CD14-positive monocyte (primary cell): Measurements from ENCODE around the gene LAMA3. TPM values are rescaled to one million over a fixed set of nuclear protein-coding genes. Genes with fewer than 3 reads are reported as not detected.

ENCODE experiments used
- DNase-seq, 3 donors: peaks; one replicate each; pipeline ENCODE4 v3.0.0-alpha.2; 2011 to 2022
- H2AFZ ChIP-seq: 2 replicates; pipeline ENCODE4 v1.6.0; 2012; ENCODE audit warnings: mild to moderate bottlenecking, low read depth, low read length, inconsistent platforms; ENCODE audit not compliant: insufficient read depth, poor library complexity, severe bottlenecking
- H3K27ac ChIP-seq, 2 donors: 1 replicate in 1 of 2; 2 replicates in 1 of 2; pipeline ENCODE4 v1.5.1; 2012 to 2013; ENCODE audit warnings: low read length in 2 of 2, control low read depth in 1 of 2, inconsistent platforms in 1 of 2, low read depth in 1 of 2, mild to moderate bottlenecking in 1 of 2
- H3K27me3 ChIP-seq, 2 donors: one replicate each; pipeline versions ENCODE4 v1.6.0 to v1.6.1; 2011 to 2013; ENCODE audit warnings: low read length in 2 of 2; ENCODE audit not compliant: control insufficient read depth in 2 of 2, insufficient read depth in 2 of 2
- H3K36me3 ChIP-seq, 2 donors: replicated peaks in 1 of 2; 1 replicate in 1 of 2; 2 replicates in 1 of 2; pipeline versions ENCODE4 v1.5.1 to v1.6.1; 2012 to 2013; ENCODE audit warnings: low read length in 2 of 2, control low read depth in 1 of 2, inconsistent platforms in 1 of 2, mild to moderate bottlenecking in 1 of 2; ENCODE audit not compliant: insufficient read depth in 2 of 2, control insufficient read depth in 1 of 2
- H3K4me1 ChIP-seq, 2 donors: 1 replicate in 1 of 2; 2 replicates in 1 of 2; pipeline versions ENCODE4 v1.5.1 to v1.6.1; 2012 to 2013; ENCODE audit warnings: low read length in 2 of 2, control low read depth in 1 of 2, inconsistent platforms in 1 of 2, mild to moderate bottlenecking in 1 of 2, moderate library complexity in 1 of 2; ENCODE audit not compliant: insufficient read depth in 2 of 2, control insufficient read depth in 1 of 2
- H3K4me2 ChIP-seq: replicated peaks from 2 replicates; pipeline ENCODE3; 2012; ENCODE audit warnings: low read length, moderate library complexity, mild to moderate bottlenecking; ENCODE audit not compliant: poor library complexity, severe bottlenecking; ENCODE audit errors: extremely low read depth
- H3K4me3 ChIP-seq, 3 experiments: fragments of 200-600 bp in 1 of 3; sonication (generic) in 1 of 3; replicated peaks in 1 of 3; 1 replicate in 2 of 3; 2 replicates in 1 of 3; pipeline ENCODE4 v1.5.1; 2011 to 2013; ENCODE audit warnings: low read length in 3 of 3, mild to moderate bottlenecking in 3 of 3, control low read depth in 2 of 3, low read depth in 2 of 3, inconsistent platforms in 1 of 3, moderate library complexity in 1 of 3
- H3K79me2 ChIP-seq: 2 replicates; pipeline ENCODE4 v1.6.0; 2012; ENCODE audit warnings: mild to moderate bottlenecking, control low read depth, inconsistent platforms, low read length, moderate library complexity; ENCODE audit not compliant: insufficient read depth
- H3K9ac ChIP-seq: 2 replicates; pipeline ENCODE4 v1.6.0; 2017; ENCODE audit warnings: low read length, mild to moderate bottlenecking; ENCODE audit not compliant: insufficient read depth, poor library complexity, severe bottlenecking
- H3K9me3 ChIP-seq, 2 donors: replicated peaks in 1 of 2; 1 replicate in 1 of 2; 2 replicates in 1 of 2; pipeline versions ENCODE4 v1.5.1 to v1.6.1; 2012 to 2013; ENCODE audit warnings: low read length in 2 of 2, control low read depth in 1 of 2; ENCODE audit not compliant: control insufficient read depth in 1 of 2, insufficient read depth in 1 of 2
- H4K20me1 ChIP-seq: 2 replicates; pipeline ENCODE4 v1.6.0; 2012; ENCODE audit warnings: mild to moderate bottlenecking, low read length, control low read depth, moderate library complexity; ENCODE audit not compliant: insufficient read depth
- H3K27ac Mint-ChIP-seq, 7 donors: one replicate each; pipeline ENCODE4 v1.8.0; 2020; ENCODE audit warnings: mild to moderate bottlenecking in 7 of 7, mixed read lengths in 7 of 7, moderate library complexity in 6 of 7, inconsistent platforms in 2 of 7
- H3K27me3 Mint-ChIP-seq, 3 donors: one replicate each; pipeline ENCODE4 v1.8.0; 2021 to 2022; ENCODE audit warnings: low read depth in 3 of 3, mild to moderate bottlenecking in 3 of 3, mixed read lengths in 3 of 3, moderate library complexity in 3 of 3, inconsistent platforms in 1 of 3
- H3K36me3 Mint-ChIP-seq, 2 donors: one replicate each; pipeline ENCODE4 v1.8.0; 2020; ENCODE audit warnings: mixed read lengths in 2 of 2, inconsistent platforms in 1 of 2, mild to moderate bottlenecking in 1 of 2
- H3K4me1 Mint-ChIP-seq: one replicate; pipeline ENCODE4 v1.8.0; 2020; ENCODE audit warnings: mild to moderate bottlenecking, mixed read lengths
- H3K4me3 Mint-ChIP-seq, 2 donors: one replicate each; pipeline ENCODE4 v1.8.0; 2020; ENCODE audit warnings: mild to moderate bottlenecking in 2 of 2, mixed read lengths in 2 of 2, moderate library complexity in 1 of 2
- H3K9me3 Mint-ChIP-seq, 7 donors: one replicate each; pipeline ENCODE4 v1.8.0; 2020 to 2022; ENCODE audit warnings: mixed read lengths in 7 of 7, mild to moderate bottlenecking in 6 of 7, moderate library complexity in 6 of 7, inconsistent platforms in 2 of 7
- WGBS: methylation state at CpG from one replicate; pipeline ENCODE4 v1.1.5; 2013; ENCODE audit warnings: missing lambda C conversion rate; ENCODE audit not compliant: insufficient coverage; 5-methylcytosine and 5-hydroxymethylcytosine counted together
- intact Hi-C, 2 donors: fragments of 100-400 bp; cut with micrococcal nuclease; formaldehyde crosslinking; loops; one replicate each; pipeline versions ENCODE4 v1.15.0 to v1.15.1; 2023
- polyA plus RNA-seq, 3 donors: library from polyadenylated mRNA; depleted of rRNA in 1 of 3; unstranded in 2 of 3; stranded (reverse) in 1 of 3; fragments of 300-500 nt in 2 of 3; fragments of >200 nt in 1 of 3; fragmentation: Illumina TruSeq in 2 of 3; gene quantifications; 1 replicate in 2 of 3; 2 replicates in 1 of 3; pipeline ENCODE4 v1.2.3, GENCODE V29; 2012 to 2021
- TF ChIP-seq, protein P1 (sequence below): fragments of 200-600 bp; IDR thresholded peaks from one replicate; pipeline ENCODE4 v1.8.0; 2022; ENCODE audit warnings: antibody characterized with exemption, mild to moderate bottlenecking

LAMA3 gene
- polyA plus RNA-seq, 3 donors: not detected

DNA sequence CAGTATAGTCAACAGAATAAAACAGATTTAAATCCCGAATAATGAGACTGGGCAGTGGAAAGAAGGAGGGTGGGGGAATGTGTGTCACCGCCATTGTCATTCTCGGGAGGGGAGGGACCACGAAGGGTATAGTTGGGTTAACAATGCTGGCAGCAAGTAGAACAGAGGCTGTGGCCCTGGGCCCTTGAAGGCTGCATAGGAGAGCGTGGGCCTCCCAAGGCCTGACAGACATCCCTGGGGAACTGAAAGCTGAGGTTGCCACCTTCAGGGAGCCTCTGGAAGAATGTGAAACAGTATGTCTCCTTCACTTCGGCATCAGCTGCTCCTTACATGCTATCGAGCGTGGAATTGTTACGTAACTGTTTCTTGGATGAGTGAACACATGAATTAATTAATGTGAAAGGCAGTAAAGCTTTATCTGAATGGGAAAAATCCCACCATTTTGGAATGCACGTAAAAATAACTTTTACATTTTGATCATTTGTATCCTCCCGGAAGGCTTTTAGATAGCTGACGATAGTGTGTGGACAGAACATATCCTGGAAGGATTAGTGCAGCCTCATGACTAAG is 232.5 kb downstream of the LAMA3 start:
- H3K4me3 ChIP-seq: no peak overlapping the region
- no peak overlapping the region for H3K27ac ChIP-seq
- no peaks in the 10 kb centered on the region for H3K36me3 ChIP-seq
- no peaks in the 10 kb centered on the region for H3K36me3 Mint-ChIP-seq
- DNase-seq: no peak
- no peaks in the 10 kb centered on the region for H4K20me1 ChIP-seq
- H3K27me3 Mint-ChIP-seq: peaks cover 4 to 6% (median 6%) of the 10 kb centered on the region in 3 donors
- peaks cover 2% of the 10 kb centered on the region for H3K4me1 Mint-ChIP-seq
- no peaks in the 10 kb centered on the region for H3K9me3 ChIP-seq
- intact Hi-C loops: loop anchor here in 1 of 2 donors (10.0 kb wide), 1 partner anchor 117 kb away; no protein-coding TSS in a partner anchor
- H3K27me3 ChIP-seq: no peaks in the 10 kb centered on the region
- no peaks in the 10 kb centered on the region for H3K4me1 ChIP-seq
- peaks cover 0 to 2% (median 0%) of the 10 kb centered on the region in 7 donors for H3K9me3 Mint-ChIP-seq
- no peak overlapping the region for H3K4me3 Mint-ChIP-seq
- H3K79me2 ChIP-seq: no peaks in the 10 kb centered on the region
- TF ChIP-seq, protein P1, sequence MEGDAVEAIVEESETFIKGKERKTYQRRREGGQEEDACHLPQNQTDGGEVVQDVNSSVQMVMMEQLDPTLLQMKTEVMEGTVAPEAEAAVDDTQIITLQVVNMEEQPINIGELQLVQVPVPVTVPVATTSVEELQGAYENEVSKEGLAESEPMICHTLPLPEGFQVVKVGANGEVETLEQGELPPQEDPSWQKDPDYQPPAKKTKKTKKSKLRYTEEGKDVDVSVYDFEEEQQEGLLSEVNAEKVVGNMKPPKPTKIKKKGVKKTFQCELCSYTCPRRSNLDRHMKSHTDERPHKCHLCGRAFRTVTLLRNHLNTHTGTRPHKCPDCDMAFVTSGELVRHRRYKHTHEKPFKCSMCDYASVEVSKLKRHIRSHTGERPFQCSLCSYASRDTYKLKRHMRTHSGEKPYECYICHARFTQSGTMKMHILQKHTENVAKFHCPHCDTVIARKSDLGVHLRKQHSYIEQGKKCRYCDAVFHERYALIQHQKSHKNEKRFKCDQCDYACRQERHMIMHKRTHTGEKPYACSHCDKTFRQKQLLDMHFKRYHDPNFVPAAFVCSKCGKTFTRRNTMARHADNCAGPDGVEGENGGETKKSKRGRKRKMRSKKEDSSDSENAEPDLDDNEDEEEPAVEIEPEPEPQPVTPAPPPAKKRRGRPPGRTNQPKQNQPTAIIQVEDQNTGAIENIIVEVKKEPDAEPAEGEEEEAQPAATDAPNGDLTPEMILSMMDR: no peak
- H2AFZ ChIP-seq: no peak overlapping the region
- H3K9ac ChIP-seq: no peak overlapping the region
- no peak overlapping the region for H3K27ac Mint-ChIP-seq
- 91% methylated on average over 5 of the region's 12 CpGs for WGBS
- no peak overlapping the region for H3K4me2 ChIP-seq

DNA sequence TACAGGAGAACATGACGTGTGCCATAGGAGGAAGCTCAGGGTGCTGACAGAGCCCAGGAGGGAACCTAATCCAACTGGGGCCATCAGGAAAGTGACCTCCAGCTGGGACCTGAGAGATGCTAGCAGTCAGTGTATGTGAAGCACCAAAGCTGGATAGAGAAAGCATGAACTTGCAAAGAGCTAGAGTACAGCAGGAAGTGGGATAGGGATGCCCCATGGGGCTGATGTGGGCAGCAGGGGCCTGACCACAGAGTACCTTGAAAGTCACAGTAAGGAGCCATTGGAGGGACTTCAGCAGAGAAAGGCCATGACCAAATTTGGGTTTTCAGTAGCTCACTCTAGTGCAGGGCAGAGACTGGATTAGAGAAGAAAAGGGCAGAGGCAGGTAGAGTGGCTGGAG is 233.7 kb downstream of the LAMA3 start:
- H3K4me2 ChIP-seq: no peak overlapping the region
- no peaks in the 10 kb centered on the region for H3K79me2 ChIP-seq
- Mint-ChIP-seq H3K4me1 (peaks cover 2% of the 10 kb centered on the region), H3K4me3 (no peak overlapping the region), H3K36me3 (no peaks in the 10 kb centered on the region), H3K27me3 (peaks cover 3 to 6% (median 4%) of the 10 kb centered on the region in 3 donors), H3K27ac (no peak overlapping the region), H3K9me3 (peaks cover 0 to 2% (median 0%) of the 10 kb centered on the region in 7 donors)
- H3K4me3 ChIP-seq: no peak overlapping the region
- no peaks in the 10 kb centered on the region for H3K9me3 ChIP-seq
- TF ChIP-seq, protein P1: no peak
- H2AFZ ChIP-seq: no peak overlapping the region
- no peak overlapping the region for H3K9ac ChIP-seq
- no peak for DNase-seq
- no peak overlapping the region for H3K27ac ChIP-seq
- H3K36me3 ChIP-seq: no peaks in the 10 kb centered on the region
- 79% methylated on average over 1 of the region's 1 CpG for WGBS
- no peaks in the 10 kb centered on the region for H3K4me1 ChIP-seq
- H4K20me1 ChIP-seq: no peaks in the 10 kb centered on the region
- no peaks in the 10 kb centered on the region for H3K27me3 ChIP-seq
- intact Hi-C loops: loop anchor here in 1 of 2 donors (10.0 kb wide), 1 partner anchor 118 kb away; no protein-coding TSS in a partner anchor
